HG03571 (cell line): ENCODE measurements around the gene TNS3.

Source experiments
- ATAC-seq: cut with Tn5 transposase; IDR thresholded peaks from one replicate; pipeline ENCODE4 v1.9.1; 2021; ENCODE audit not compliant: unreplicated experiment

The TNS3 gene

GRCh38 chr7:47295606-47296005, 286.3 kb downstream of the TNS3 start:
- ATAC-seq, result no peak

- no peak for ATAC-seq
Observed at GRCh38 chr7:47294556-47295222, 287.2 kb downstream of the TNS3 start.

GRCh38 chr7:47293884-47294555, 287.9 kb downstream of the TNS3 start:
- no peak for ATAC-seq

GRCh38 chr7:47292832-47293309, 289.0 kb downstream of the TNS3 start:
- ATAC-seq, result no peak

GRCh38 chr7:47291461-47292081, 290.3 kb downstream of the TNS3 start:
- peak; percentile 94 for ATAC-seq

- no peak for ATAC-seq
Observed at GRCh38 chr7:47290867-47291266, 291.0 kb downstream of the TNS3 start.

- no peak for ATAC-seq
Observed at GRCh38 chr7:47290466-47290865, 291.4 kb downstream of the TNS3 start.

- ATAC-seq, result no peak
Observed at GRCh38 chr7:47288060-47288459, 293.9 kb downstream of the TNS3 start.

GRCh38 chr7:47285860-47286491, 295.9 kb downstream of the TNS3 start:
- no peak for ATAC-seq

GRCh38 chr7:47284691-47285635, 296.9 kb downstream of the TNS3 start:
- no peak for ATAC-seq

- no peak for ATAC-seq
Observed at GRCh38 chr7:47283497-47284131, 298.3 kb downstream of the TNS3 start.

GRCh38 chr7:47282790-47283496, 299.0 kb downstream of the TNS3 start:
- ATAC-seq, result no peak

- ATAC-seq, result no peak
Observed at GRCh38 chr7:47281966-47282643, 299.8 kb downstream of the TNS3 start.

GRCh38 chr7:47281161-47281560, 300.8 kb downstream of the TNS3 start:
- no peak for ATAC-seq

- ATAC-seq, result no peak
Observed at GRCh38 chr7:47280114-47280513, 301.8 kb downstream of the TNS3 start.

- ATAC-seq, result no peak
Observed at GRCh38 chr7:47278043-47278442, 303.9 kb downstream of the TNS3 start.

- ATAC-seq, result no peak
Observed at GRCh38 chr7:47277321-47277781, 304.6 kb downstream of the TNS3 start.

GRCh38 chr7:47273974-47274766, 307.7 kb downstream of the TNS3 start:
- ATAC-seq, result no peak
